MCF 10A (cell line): ENCODE data around the gene PBX1. TPM values are rescaled to one million over a fixed set of nuclear protein-coding genes. Genes with fewer than 3 reads are reported as not detected.
A peak's percentile ranks its signal among the peaks of the same experiment; 100 is the strongest.

ENCODE experiments used
- BruUV-seq: library from RNA; stranded (reverse); fragments of 400-500 nt; replicated peaks from 2 replicates; lab custom pipeline; 2021; lab: Mats Ljungman, UMichigan
- CTCF ChIA-PET: fragments of 300-600 bp; sonication (Branson Sonifier 250); formaldehyde crosslinking; extraction: SDS; loops from one replicate; lab custom pipeline; 2021; ENCODE audit warnings: antibody characterized with exemption, inconsistent platforms; lab: Yijun Ruan, JAX
- POLR2A ChIA-PET: fragments of 300-600, 350-650 bp; sonication (Branson Sonifier 250); formaldehyde crosslinking; extraction: SDS; loops from one replicate; lab custom pipeline; 2020; ENCODE audit warnings: antibody characterized with exemption, inconsistent platforms; lab: Yijun Ruan, JAX
- DNase-seq: peaks from one replicate; pipeline ENCODE4 v3.0.0-alpha.2; 2018; ENCODE audit not compliant: unreplicated experiment
- H3K27ac Mint-ChIP-seq: one replicate; pipeline ENCODE4 v1.8.0; 2022; ENCODE audit warnings: mild to moderate bottlenecking, low read depth, mixed read lengths; ENCODE audit not compliant: unreplicated experiment
- H3K27me3 Mint-ChIP-seq: one replicate; pipeline ENCODE4 v1.8.0; 2022; ENCODE audit warnings: mixed read lengths; ENCODE audit not compliant: insufficient read depth, unreplicated experiment
- H3K36me3 Mint-ChIP-seq: one replicate; pipeline ENCODE4 v1.8.0; 2022; ENCODE audit warnings: mild to moderate bottlenecking, moderate library complexity, mixed read lengths; ENCODE audit not compliant: insufficient read depth, unreplicated experiment
- H3K4me1 Mint-ChIP-seq: one replicate; pipeline ENCODE4 v1.8.0; 2022; ENCODE audit warnings: mixed read lengths; ENCODE audit not compliant: insufficient read depth, unreplicated experiment
- H3K4me3 Mint-ChIP-seq: one replicate; pipeline ENCODE4 v1.8.0; 2022; ENCODE audit warnings: mild to moderate bottlenecking, moderate library complexity, mixed read lengths; ENCODE audit not compliant: unreplicated experiment
- H3K9me3 Mint-ChIP-seq: one replicate; pipeline ENCODE4 v1.8.0; 2022; ENCODE audit warnings: mixed read lengths; ENCODE audit not compliant: unreplicated experiment
- intact Hi-C: fragments of 100-400 bp; cut with micrococcal nuclease; formaldehyde crosslinking; loops from 2 replicates; pipeline ENCODE4 v1.14.1; 2022
- total RNA-seq: library from RNA; stranded (reverse); gene quantifications from 2 replicates; pipeline ENCODE4 v1.2.3, GENCODE V29; 2022
- TF ChIP-seq, protein P1 (sequence below): fragments of 200-600 bp; IDR thresholded peaks from one replicate; pipeline ENCODE4 v1.8.0; 2022; ENCODE audit warnings: antibody characterized with exemption, mild to moderate bottlenecking; ENCODE audit not compliant: unreplicated experiment

PBX1 gene
- total RNA-seq, 1 experiment from 2014 or later = 5.8 TPM

DNA sequence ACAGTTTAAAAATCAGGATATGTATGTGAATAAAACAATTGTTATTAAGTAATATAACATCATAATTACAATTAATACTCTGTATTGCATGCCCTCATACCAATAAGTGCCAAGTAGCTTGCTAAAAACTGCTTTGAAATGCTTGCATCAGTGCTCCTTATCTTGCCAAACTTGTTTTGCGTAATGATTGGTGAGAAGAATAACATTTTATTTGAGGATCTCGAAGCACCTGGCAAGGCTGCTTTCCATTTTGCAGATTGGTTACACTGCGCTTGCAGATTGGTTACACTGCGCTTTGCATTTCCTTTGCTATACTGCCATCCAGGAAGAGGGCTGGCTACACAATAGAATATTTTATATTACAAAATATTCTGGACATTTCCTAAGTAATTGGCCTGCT is 1.7 kb upstream of the PBX1 start:
- POLR2A ChIA-PET = interaction anchor here (1.0 to 5.5 kb wide), 6 partner anchors 55 to 293 kb away, joined by 3 to 50 read pairs (median 6); no protein-coding TSS in a partner anchor

DNA sequence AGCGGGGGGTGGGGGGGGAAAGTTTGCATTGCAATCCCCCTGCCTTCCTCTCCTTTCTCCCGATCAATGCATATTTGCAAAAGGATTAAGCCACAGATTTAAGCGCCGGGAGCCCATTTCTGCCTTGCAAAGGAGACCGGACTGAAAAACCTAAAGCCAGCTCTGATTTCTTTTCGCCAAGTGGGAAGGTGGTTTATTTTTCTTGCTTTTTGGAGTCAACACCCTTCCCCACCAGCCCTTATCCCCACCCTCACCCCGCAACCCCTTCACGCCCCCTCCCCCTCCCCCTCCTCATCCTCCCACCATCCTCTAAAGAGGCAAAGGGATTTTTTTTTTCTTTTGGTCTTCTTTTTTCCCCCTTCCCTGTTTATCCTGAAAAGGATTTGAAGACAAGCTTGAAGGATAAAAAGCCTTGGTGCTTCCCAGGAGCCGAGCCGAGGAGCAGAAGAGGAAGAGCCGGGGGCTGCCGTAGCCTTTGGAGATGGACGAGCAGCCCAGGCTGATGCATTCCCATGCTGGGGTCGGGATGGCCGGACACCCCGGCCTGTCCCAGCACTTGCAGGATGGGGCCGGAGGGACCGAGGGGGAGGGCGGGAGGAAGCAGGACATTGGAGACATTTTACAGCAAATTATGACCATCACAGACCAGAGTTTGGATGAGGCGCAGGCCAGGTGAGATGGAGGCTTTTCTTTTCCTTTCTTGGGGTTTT is 513 bp downstream of the PBX1 start:
- TF ChIP-seq, protein P1, sequence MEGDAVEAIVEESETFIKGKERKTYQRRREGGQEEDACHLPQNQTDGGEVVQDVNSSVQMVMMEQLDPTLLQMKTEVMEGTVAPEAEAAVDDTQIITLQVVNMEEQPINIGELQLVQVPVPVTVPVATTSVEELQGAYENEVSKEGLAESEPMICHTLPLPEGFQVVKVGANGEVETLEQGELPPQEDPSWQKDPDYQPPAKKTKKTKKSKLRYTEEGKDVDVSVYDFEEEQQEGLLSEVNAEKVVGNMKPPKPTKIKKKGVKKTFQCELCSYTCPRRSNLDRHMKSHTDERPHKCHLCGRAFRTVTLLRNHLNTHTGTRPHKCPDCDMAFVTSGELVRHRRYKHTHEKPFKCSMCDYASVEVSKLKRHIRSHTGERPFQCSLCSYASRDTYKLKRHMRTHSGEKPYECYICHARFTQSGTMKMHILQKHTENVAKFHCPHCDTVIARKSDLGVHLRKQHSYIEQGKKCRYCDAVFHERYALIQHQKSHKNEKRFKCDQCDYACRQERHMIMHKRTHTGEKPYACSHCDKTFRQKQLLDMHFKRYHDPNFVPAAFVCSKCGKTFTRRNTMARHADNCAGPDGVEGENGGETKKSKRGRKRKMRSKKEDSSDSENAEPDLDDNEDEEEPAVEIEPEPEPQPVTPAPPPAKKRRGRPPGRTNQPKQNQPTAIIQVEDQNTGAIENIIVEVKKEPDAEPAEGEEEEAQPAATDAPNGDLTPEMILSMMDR = no peak
- Mint-ChIP-seq H3K27me3 (no peaks in the 10 kb centered on the region), H3K4me1 (peaks cover 23% of the 10 kb centered on the region), H3K4me3 (peak overlapping the region; percentile 89), H3K27ac (peak overlapping the region; percentile 99), H3K36me3 (no peaks in the 10 kb centered on the region), H3K9me3 (no peaks in the 10 kb centered on the region)
- CTCF ChIA-PET = interaction anchor here (0.6 to 2.9 kb wide), 6 partner anchors 43 to 319 kb away, joined by 3 to 18 read pairs (median 5); no protein-coding TSS in a partner anchor
- peak; percentile 52 for DNase-seq
- BruUV-seq = no TSS peak
- intact Hi-C loops = loop anchor here (2.0 to 5.0 kb wide), 2 partner anchors 148 to 227 kb away; no protein-coding TSS in a partner anchor
- POLR2A ChIA-PET = interaction anchor here (0.6 to 5.5 kb wide), 17 partner anchors 8 to 276 kb away, joined by 3 to 50 read pairs (median 5); no protein-coding TSS in a partner anchor

More for the DNA sequence above, 1.7 kb upstream of the PBX1 start:
- no peak overlapping the region for H3K27ac Mint-ChIP-seq
- CTCF ChIA-PET = interaction anchor here (1.3 to 2.9 kb wide), 3 partner anchors 15 to 230 kb away, joined by 4 to 18 read pairs (median 4); no protein-coding TSS in a partner anchor
- TF ChIP-seq, protein P1 = no peak
- H3K4me3 Mint-ChIP-seq = no peak overlapping the region
- H3K27me3 Mint-ChIP-seq = no peaks in the 10 kb centered on the region
- H3K36me3 Mint-ChIP-seq = no peaks in the 10 kb centered on the region
- intact Hi-C loops = no loop called here
- peak; percentile 19 for DNase-seq
- no TSS peak for BruUV-seq
- H3K4me1 Mint-ChIP-seq = peaks cover 12% of the 10 kb centered on the region
- H3K9me3 Mint-ChIP-seq = peaks cover 14% of the 10 kb centered on the region

DNA sequence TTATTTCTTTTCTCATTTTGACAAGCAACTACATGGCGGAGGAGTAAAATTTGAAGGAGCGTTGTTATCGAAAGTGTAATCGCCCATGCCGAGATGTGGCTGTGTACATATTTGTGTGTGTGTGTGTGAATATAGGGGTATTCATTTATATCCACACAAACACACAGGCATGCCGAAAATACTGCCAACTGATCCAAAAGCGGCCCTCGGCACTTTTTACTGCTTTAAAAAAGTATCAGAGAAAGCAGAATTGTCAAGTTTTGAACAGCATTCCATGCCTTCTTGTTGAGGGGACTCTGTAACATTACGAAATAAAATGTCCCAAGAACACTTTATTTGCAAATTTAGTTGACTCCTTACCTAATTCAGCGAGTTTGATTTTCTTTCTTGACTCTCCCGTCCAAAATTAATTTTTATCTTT is 1.1 kb downstream of the PBX1 start:
- intact Hi-C loops = loop anchor here (5.0 kb wide), 1 partner anchor 147 kb away; no protein-coding TSS in a partner anchor
- DNase-seq = peak; percentile 60
- BruUV-seq = no TSS peak

More for the DNA sequence above, 1.1 kb downstream of the PBX1 start:
- H3K4me1 Mint-ChIP-seq = peaks cover 29% of the 10 kb centered on the region
- TF ChIP-seq, protein P1 = no peak
- CTCF ChIA-PET = interaction anchor here (0.6 to 1.7 kb wide), 5 partner anchors 43 to 1165 kb away, joined by 3 to 8 read pairs (median 3); no protein-coding TSS in a partner anchor
- no peaks in the 10 kb centered on the region for H3K27me3 Mint-ChIP-seq
- H3K9me3 Mint-ChIP-seq = no peaks in the 10 kb centered on the region
- H3K36me3 Mint-ChIP-seq = no peaks in the 10 kb centered on the region
- peak overlapping the region; percentile 99 for H3K27ac Mint-ChIP-seq
- peak overlapping the region; percentile 89 for H3K4me3 Mint-ChIP-seq
- POLR2A ChIA-PET = interaction anchor here (0.6 to 5.5 kb wide), 11 partner anchors 9 to 320 kb away, joined by 3 to 65 read pairs (median 9); no protein-coding TSS in a partner anchor
